Nephron progenitor cell (in vitro differentiated cells): ENCODE results near the gene METTL25B.

ENCODE experiments used
- DNase-seq: peaks from one replicate; pipeline ENCODE4 v3.0.0; 2021
- H3K27ac Mint-ChIP-seq: 2 replicates; pipeline ENCODE4 v1.8.0; 2021; ENCODE audit warnings: mild to moderate bottlenecking, moderate library complexity, mixed read lengths
- H3K27me3 Mint-ChIP-seq: 2 replicates; pipeline ENCODE4 v1.8.0; 2021; ENCODE audit warnings: mild to moderate bottlenecking, low read depth, mixed read lengths; ENCODE audit not compliant: poor library complexity
- H3K36me3 Mint-ChIP-seq: 2 replicates; pipeline ENCODE4 v1.8.0; 2021; ENCODE audit warnings: low read depth, mixed read lengths
- H3K4me1 Mint-ChIP-seq: 2 replicates; pipeline ENCODE4 v1.8.0; 2021; ENCODE audit warnings: mixed read lengths
- H3K4me3 Mint-ChIP-seq: 2 replicates; pipeline ENCODE4 v1.8.0; 2021; ENCODE audit warnings: mild to moderate bottlenecking, moderate library complexity, mixed read lengths
- H3K9me3 Mint-ChIP-seq: 2 replicates; pipeline ENCODE4 v1.8.0; 2021; ENCODE audit warnings: mild to moderate bottlenecking, moderate library complexity, mixed read lengths
- CTCF ChIP-seq: fragments of 200-600 bp; sonication (generic); IDR thresholded peaks from 2 replicates; pipeline ENCODE4 v1.5.0; 2021; ENCODE audit warnings: antibody characterized with exemption

The METTL25B gene

GRCh38 chr1:156750191-156750672, 22.0 kb downstream of the METTL25B start:
- peak overlapping the region; percentile 96 for H3K4me3 Mint-ChIP-seq
- no peaks in the 10 kb centered on the region for H3K9me3 Mint-ChIP-seq
- peaks cover 61% of the 10 kb centered on the region for H3K4me1 Mint-ChIP-seq
- H3K27ac Mint-ChIP-seq = peak overlapping the region; percentile 98
- no peaks in the 10 kb centered on the region for H3K27me3 Mint-ChIP-seq
- DNase-seq = no peak
- H3K36me3 Mint-ChIP-seq = peaks cover 6% of the 10 kb centered on the region
- no peak for TF ChIP-seq CTCF

- H3K27me3 Mint-ChIP-seq = no peaks in the 10 kb centered on the region
- peaks cover 54% of the 10 kb centered on the region for H3K4me1 Mint-ChIP-seq
- peak overlapping the region; percentile 98 for H3K27ac Mint-ChIP-seq
- DNase-seq = peak; percentile 61
- peak overlapping the region; percentile 96 for H3K4me3 Mint-ChIP-seq
- H3K9me3 Mint-ChIP-seq = no peaks in the 10 kb centered on the region
- TF ChIP-seq CTCF = no peak
- H3K36me3 Mint-ChIP-seq = peaks cover 3% of the 10 kb centered on the region
Observed at GRCh38 chr1:156750711-156751450, 22.6 kb downstream of the METTL25B start.

- H3K27me3 Mint-ChIP-seq = no peaks in the 10 kb centered on the region
- H3K9me3 Mint-ChIP-seq = no peaks in the 10 kb centered on the region
- no peak for TF ChIP-seq CTCF
- peaks cover 49% of the 10 kb centered on the region for H3K4me1 Mint-ChIP-seq
- peak within 1 kb of the TSS; percentile 96 for H3K4me3 Mint-ChIP-seq
- DNase-seq = no peak
- H3K27ac Mint-ChIP-seq = peak within 1 kb of the TSS; percentile 98
- H3K36me3 Mint-ChIP-seq = no peaks in the 10 kb centered on the region
Observed at GRCh38 chr1:156751451-156751756, 23.1 kb downstream of the METTL25B start, which contains the start of gene HDGF. HDGF (minus strand) TSS chr1:156751675; CDS start chr1:156751429, 246 bp downstream.

- H3K36me3 Mint-ChIP-seq = no peaks in the 10 kb centered on the region
- peak overlapping the region; percentile 95 for H3K27ac Mint-ChIP-seq
- no peaks in the 10 kb centered on the region for H3K9me3 Mint-ChIP-seq
- no peak for TF ChIP-seq CTCF
- peaks cover 44% of the 10 kb centered on the region for H3K4me1 Mint-ChIP-seq
- peak; percentile 95 for DNase-seq
- H3K27me3 Mint-ChIP-seq = no peaks in the 10 kb centered on the region
- peak overlapping the region; percentile 94 for H3K4me3 Mint-ChIP-seq
Observed at GRCh38 chr1:156751757-156752481, 23.6 kb downstream of the METTL25B start.

GRCh38 chr1:156752843-156753482, 24.7 kb downstream of the METTL25B start:
- Mint-ChIP-seq H3K9me3 (no peaks in the 10 kb centered on the region), H3K4me1 (peaks cover 35% of the 10 kb centered on the region), H3K4me3 (peak overlapping the region; percentile 94), H3K36me3 (no peaks in the 10 kb centered on the region), H3K27me3 (no peaks in the 10 kb centered on the region), H3K27ac (peak overlapping the region; percentile 23)
- no peak for TF ChIP-seq CTCF
- no peak for DNase-seq
